Measurements from ENCODE around the gene PPM1H. TPM values are rescaled to one million over a fixed set of nuclear protein-coding genes. Genes with fewer than 3 reads are reported as not detected.
"Not testable (repeated sequence)": the region's sequence is repeated elsewhere in the genome, so short reads cannot be mapped to it uniquely, and the experiment has no call there.

Gene PPM1H
- total RNA-seq, 4 donors from 2014 or later: 0.46 to 3.4 (median 1.3) TPM

DNA sequence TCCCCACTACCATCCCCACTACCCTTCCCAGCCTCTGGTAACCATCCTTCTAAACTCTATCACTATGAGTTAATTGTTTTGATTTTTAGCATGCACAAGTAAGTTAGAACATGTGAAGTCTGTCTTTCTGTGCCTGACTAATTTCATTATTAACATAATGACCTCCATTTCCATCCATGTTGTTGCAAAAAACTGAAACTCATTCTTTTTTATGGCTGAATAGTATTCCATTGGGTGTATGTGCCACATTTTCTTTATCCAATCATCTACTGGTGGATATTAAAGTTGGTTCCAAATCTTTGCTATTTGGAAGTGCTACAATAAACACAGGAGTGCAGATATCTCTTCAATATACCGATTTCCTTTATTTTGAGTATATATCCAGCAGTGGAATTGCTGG is 13.2 kb upstream of the PPM1H start:
- Histone ChIP-seq H3K36me3 (no peaks in the 10 kb centered on the region), H3K9me3 (no peaks in the 10 kb centered on the region), H3K27ac (no peak overlapping the region), H3K4me3 (no peak overlapping the region), H3K27me3 (no peaks in the 10 kb centered on the region), H3K4me1 (no peaks in the 10 kb centered on the region)
- intact Hi-C loops (cut with DNase I; ENCODE audit: low total_unique reads): no loop called here
- DNase-seq (no peak), ATAC-seq (no peak)
- TF ChIP-seq, protein P1, sequence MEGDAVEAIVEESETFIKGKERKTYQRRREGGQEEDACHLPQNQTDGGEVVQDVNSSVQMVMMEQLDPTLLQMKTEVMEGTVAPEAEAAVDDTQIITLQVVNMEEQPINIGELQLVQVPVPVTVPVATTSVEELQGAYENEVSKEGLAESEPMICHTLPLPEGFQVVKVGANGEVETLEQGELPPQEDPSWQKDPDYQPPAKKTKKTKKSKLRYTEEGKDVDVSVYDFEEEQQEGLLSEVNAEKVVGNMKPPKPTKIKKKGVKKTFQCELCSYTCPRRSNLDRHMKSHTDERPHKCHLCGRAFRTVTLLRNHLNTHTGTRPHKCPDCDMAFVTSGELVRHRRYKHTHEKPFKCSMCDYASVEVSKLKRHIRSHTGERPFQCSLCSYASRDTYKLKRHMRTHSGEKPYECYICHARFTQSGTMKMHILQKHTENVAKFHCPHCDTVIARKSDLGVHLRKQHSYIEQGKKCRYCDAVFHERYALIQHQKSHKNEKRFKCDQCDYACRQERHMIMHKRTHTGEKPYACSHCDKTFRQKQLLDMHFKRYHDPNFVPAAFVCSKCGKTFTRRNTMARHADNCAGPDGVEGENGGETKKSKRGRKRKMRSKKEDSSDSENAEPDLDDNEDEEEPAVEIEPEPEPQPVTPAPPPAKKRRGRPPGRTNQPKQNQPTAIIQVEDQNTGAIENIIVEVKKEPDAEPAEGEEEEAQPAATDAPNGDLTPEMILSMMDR (IDR thresholded peaks at IDR 0.05 in 4 of 5, conservative IDR thresholded peaks at IDR 0.05 in 1 of 5): no peak
- no peak for TF ChIP-seq POLR2A (IDR thresholded peaks at IDR 0.05)
- in situ Hi-C loops (cut with MboI; ENCODE audit: low sequenced_read_pairs in 4 of 4): loop anchor here in 1 of 4 donors (25.0 kb wide), 1 partner anchor 89 kb away; no protein-coding TSS in a partner anchor

DNA sequence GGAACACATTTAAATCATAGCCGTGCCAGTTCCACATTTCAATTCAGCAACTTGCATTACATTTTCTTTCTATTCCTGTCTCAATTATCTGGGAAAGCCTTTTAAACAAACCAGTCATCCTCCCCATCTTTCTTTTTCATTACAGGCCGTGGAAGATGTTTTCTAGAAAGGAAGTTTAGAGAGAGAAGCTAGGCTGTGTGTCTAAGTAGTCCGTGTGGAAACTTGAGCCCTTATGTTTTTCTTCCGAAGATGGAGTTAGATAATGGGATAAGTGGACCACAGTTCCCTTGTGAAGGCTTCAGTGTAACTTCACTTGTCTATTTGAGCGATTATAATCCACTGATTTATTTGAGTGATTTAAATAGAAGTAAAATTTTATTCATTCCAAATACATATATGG is 12.4 kb upstream of the PPM1H start:
- DNase-seq (no peak), ATAC-seq (no peak)
- Histone ChIP-seq H3K27me3 (no peaks in the 10 kb centered on the region), H3K36me3 (no peaks in the 10 kb centered on the region), H3K27ac (no peak overlapping the region), H3K4me3 (no peak overlapping the region), H3K9me3 (no peaks in the 10 kb centered on the region), H3K4me1 (no peaks in the 10 kb centered on the region)
- intact Hi-C loops (cut with DNase I; ENCODE audit: low total_unique reads) (no loop called here), in situ Hi-C loops (cut with MboI; ENCODE audit: low sequenced_read_pairs in 4 of 4) (loop anchor here in 1 of 4 donors (25.0 kb wide), 1 partner anchor 90 kb away; no protein-coding TSS in a partner anchor)
- TF ChIP-seq, protein P1 (IDR thresholded peaks at IDR 0.05 in 4 of 5, conservative IDR thresholded peaks at IDR 0.05 in 1 of 5): no peak
- TF ChIP-seq POLR2A (IDR thresholded peaks at IDR 0.05): no peak

DNA sequence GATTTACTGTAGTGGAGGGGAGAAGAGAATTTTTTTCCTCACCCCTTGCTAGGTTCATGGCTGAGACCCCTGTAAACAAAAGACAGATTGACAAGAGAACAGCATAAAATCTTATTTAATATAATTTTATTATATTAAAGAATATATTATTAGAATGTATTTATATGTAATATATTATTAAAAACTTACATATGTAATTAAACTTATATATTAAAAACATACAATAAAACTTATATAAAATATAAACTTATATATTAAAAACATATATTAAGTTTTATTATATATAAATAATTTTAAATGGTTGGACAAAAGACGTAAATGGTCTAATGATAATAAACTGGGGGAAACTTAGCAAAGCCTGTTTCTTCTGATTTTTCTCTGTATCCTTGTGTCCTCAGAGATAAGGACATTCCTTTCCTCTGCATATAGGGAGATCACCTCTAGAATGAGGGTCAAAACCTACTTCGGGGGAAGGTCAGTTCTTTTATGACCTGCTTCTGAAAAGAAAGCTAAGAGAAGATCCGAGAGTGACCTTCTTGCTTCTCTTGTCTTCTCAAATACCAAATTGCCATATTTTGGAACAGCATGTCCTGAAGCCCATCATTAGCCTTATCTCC is 8.9 kb upstream of the PPM1H start:
- TF ChIP-seq POLR2A (IDR thresholded peaks at IDR 0.05): no peak
- TF ChIP-seq, protein P1 (IDR thresholded peaks at IDR 0.05 in 4 of 5, conservative IDR thresholded peaks at IDR 0.05 in 1 of 5): no peak
- DNase-seq (no peak), ATAC-seq (no peak)
- H3K27me3 ChIP-seq: no peaks in the 10 kb centered on the region
- H3K27ac ChIP-seq: no peak overlapping the region
- no peaks in the 10 kb centered on the region for H3K36me3 ChIP-seq
- no peak overlapping the region for H3K4me3 ChIP-seq
- H3K9me3 ChIP-seq: no peaks in the 10 kb centered on the region
- in situ Hi-C loops (cut with MboI; ENCODE audit: low sequenced_read_pairs in 4 of 4): loop anchor here in 1 of 4 donors (25.0 kb wide), 1 partner anchor 93 kb away; no protein-coding TSS in a partner anchor
- no peaks in the 10 kb centered on the region for H3K4me1 ChIP-seq
- intact Hi-C loops (cut with DNase I; ENCODE audit: low total_unique reads): no loop called here

DNA sequence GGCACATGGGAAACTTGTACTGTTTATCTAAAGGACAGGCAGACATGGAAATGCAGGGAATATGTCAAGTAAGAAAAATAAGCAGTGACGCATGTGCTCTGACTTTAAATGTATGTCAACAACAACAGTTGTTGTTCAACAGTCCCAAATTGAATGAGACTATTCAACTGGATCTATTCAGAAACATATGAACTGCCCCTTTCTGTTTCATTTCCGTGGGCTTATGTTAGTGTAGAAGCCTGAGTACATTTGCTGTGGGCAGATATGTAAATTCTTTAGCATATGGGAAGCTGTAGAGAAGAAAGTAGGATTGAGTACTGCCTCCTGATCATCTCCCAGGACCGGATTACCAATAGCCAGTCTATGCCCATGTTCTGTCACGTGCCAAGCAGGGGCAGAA is 7.4 kb upstream of the PPM1H start:
- H3K4me1 ChIP-seq; intact Hi-C loops (cut with DNase I; ENCODE audit: low total_unique reads); H3K36me3 ChIP-seq; H3K4me3 ChIP-seq; H3K27me3 ChIP-seq; DNase-seq; H3K27ac ChIP-seq; H3K9me3 ChIP-seq; ATAC-seq: not testable (repeated sequence)
- in situ Hi-C loops (cut with MboI; ENCODE audit: low sequenced_read_pairs in 4 of 4): loop anchor here in 1 of 4 donors (25.0 kb wide), 1 partner anchor 95 kb away; no protein-coding TSS in a partner anchor

DNA sequence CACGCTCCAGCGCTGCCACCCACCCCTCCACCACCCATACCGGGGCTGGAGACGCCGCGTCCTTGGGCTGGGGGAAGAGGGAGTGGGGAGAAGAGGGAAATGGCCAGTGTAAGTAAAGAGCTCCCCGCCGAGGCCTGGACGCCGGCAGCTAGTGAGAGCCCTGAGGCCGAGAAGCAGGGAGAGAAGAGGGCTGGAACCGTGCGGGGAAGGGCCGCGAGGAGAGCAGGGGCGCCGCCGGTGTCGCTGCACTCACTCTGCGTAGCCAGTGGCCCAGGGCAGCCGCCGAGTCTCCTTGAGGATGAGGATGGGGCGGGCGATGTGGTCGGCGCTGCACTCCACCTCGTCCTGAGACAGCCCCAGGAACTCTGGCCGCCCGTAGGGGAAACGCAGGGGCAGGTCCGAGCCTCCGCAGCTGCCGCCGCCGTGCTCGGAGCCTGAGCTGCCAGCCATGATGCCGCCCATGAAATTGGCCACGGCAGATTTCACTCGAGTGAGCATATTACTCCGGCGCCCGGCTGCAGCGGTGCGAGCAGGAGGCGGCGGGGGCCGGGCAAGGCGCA is 631 bp downstream of the PPM1H start:
- no peaks in the 10 kb centered on the region for H3K36me3 ChIP-seq
- ATAC-seq (peak; percentile 56 to 62), DNase-seq (peak in 1 of 2 donors; percentile 14)
- in situ Hi-C loops (cut with MboI; ENCODE audit: low sequenced_read_pairs in 4 of 4) (loop anchor here in 1 of 4 donors (25.0 kb wide), 1 partner anchor 103 kb away; no protein-coding TSS in a partner anchor), intact Hi-C loops (cut with DNase I; ENCODE audit: low total_unique reads) (loop anchor here (10.0 kb wide), 1 partner anchor 120 kb away; no protein-coding TSS in a partner anchor)
- peak overlapping the region; percentile 27 to 87 (median 66) for H3K27ac ChIP-seq
- H3K4me1 ChIP-seq: peaks cover 5 to 12% of the 10 kb centered on the region in 2 donors
- no peaks in the 10 kb centered on the region for H3K27me3 ChIP-seq
- H3K9me3 ChIP-seq: no peaks in the 10 kb centered on the region
- H3K4me3 ChIP-seq: peak overlapping the region; percentile 64 to 92 (median 72)
- no peak for TF ChIP-seq POLR2A (IDR thresholded peaks at IDR 0.05)
- TF ChIP-seq, protein P1 (IDR thresholded peaks at IDR 0.05 in 4 of 5, conservative IDR thresholded peaks at IDR 0.05 in 1 of 5): no peak

Data from gastrocnemius medialis (tissue), 4 donors.